Measurements from ENCODE around the gene PTPN3.
A peak's percentile ranks its signal among the peaks of the same experiment; 100 is the strongest.
"Not testable (repeated sequence)": the region's sequence is repeated elsewhere in the genome, so short reads cannot be mapped to it uniquely, and the experiment has no call there.

The PTPN3 gene, protein sequence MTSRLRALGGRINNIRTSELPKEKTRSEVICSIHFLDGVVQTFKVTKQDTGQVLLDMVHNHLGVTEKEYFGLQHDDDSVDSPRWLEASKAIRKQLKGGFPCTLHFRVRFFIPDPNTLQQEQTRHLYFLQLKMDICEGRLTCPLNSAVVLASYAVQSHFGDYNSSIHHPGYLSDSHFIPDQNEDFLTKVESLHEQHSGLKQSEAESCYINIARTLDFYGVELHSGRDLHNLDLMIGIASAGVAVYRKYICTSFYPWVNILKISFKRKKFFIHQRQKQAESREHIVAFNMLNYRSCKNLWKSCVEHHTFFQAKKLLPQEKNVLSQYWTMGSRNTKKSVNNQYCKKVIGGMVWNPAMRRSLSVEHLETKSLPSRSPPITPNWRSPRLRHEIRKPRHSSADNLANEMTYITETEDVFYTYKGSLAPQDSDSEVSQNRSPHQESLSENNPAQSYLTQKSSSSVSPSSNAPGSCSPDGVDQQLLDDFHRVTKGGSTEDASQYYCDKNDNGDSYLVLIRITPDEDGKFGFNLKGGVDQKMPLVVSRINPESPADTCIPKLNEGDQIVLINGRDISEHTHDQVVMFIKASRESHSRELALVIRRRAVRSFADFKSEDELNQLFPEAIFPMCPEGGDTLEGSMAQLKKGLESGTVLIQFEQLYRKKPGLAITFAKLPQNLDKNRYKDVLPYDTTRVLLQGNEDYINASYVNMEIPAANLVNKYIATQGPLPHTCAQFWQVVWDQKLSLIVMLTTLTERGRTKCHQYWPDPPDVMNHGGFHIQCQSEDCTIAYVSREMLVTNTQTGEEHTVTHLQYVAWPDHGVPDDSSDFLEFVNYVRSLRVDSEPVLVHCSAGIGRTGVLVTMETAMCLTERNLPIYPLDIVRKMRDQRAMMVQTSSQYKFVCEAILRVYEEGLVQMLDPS

DNA sequence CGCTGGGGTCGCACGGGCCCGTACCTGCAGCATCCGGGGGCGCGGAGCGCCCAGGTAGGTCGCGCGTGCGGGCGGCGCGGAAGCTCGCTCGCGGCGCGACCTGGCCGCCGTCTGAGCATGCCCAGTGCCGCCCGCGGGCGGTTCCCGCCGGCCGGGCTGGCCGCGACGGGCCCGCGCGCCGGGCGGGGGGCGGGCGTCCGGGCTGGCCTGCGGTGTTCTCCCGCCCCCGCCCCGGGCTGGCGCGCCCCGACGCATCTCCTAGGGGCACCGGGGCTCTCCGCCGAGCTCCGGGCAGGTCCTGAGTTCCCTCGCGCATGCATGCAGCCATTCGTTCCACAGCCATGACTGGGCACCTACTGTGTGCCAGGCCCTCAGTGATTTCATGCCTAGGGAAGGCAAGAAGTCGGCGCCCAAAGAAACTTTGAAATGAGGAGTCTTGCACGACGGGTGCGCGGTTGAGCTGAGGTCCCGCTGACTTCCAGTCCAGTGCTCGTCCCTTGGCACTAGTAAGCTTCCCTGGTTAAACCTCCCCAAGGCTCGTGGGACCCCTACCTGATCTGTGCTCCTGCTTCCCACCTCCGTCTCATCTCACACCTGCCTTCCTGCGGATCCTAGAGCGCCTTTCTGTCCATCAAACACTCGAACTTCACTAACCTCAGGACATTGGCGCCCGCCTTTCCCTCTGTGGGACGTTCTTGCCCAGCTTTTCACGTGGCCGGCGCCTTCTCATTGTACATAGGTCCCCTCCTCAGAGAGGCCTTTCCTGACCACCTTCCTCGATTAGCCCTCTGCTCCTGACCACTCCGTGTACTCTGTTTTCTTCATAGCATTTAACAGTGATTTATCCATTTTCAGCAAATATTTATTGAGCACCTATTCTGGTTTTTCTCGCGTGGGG is at the start of gene PTPN3:
TSS of gene PTPN3 (minus strand) at position 113 of the 898 bp plus-strand sequence. CDS start 34,873 bp downstream, outside the sequence.
- H3K9me3 ChIP-seq (ENCODE audit: control insufficient read depth, insufficient read depth, low read length) = no peaks in the 10 kb centered on the region
- H3K27me3 ChIP-seq (ENCODE audit: control insufficient read depth, insufficient read depth, low read length) = peaks cover 30% of the 10 kb centered on the region
- peak within 1 kb of the TSS; percentile 61; the same call in 1 of the 2 replicates for H3K4me3 ChIP-seq (ENCODE audit: low read length)
- H3K36me3 ChIP-seq (ENCODE audit: control insufficient read depth, insufficient read depth, low read length) = no peaks in the 10 kb centered on the region
- H3K4me1 ChIP-seq (ENCODE audit: control insufficient read depth, insufficient read depth, low read length) = no peaks in the 10 kb centered on the region; the same call in 1 of the 2 replicates
- DNase-seq (ENCODE audit: low read depth, low spot score) = no peak
- H3K27ac ChIP-seq (ENCODE audit: low read length) = no peak within 1 kb of the TSS
- WGBS (ENCODE audit: insufficient coverage, insufficient read length) = no CpG with 5 or more reads among the region's 78 CpGs

DNA sequence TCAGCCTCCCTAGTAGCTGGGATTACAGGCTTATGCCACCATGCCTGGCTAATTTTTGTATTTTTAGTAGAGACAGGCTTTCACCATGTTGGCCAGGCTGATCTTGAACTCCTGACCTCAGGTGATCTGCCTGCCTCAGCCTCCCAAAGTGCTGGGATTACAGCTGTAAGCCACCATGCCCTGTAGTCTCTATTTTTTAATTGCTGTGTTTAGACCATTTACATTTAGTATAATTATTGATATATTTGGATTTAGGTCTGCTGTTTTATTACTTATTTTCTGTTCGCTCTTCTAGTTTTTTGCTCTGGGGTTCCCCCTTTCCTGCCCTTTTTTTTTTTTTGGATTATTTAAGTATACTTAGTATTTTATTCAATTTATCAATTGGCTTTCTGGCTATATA is 46.8 kb upstream of the PTPN3 start:
- not testable (repeated sequence) for DNase-seq (ENCODE audit: low read depth, low spot score); H3K36me3 ChIP-seq (ENCODE audit: control insufficient read depth, insufficient read depth, low read length); H3K4me3 ChIP-seq (ENCODE audit: low read length); H3K4me1 ChIP-seq (ENCODE audit: control insufficient read depth, insufficient read depth, low read length); H3K9me3 ChIP-seq (ENCODE audit: control insufficient read depth, insufficient read depth, low read length); H3K27ac ChIP-seq (ENCODE audit: low read length); H3K27me3 ChIP-seq (ENCODE audit: control insufficient read depth, insufficient read depth, low read length)
- no CpG with 5 or more reads among the region's 1 CpG for WGBS (ENCODE audit: insufficient coverage, insufficient read length)

DNA sequence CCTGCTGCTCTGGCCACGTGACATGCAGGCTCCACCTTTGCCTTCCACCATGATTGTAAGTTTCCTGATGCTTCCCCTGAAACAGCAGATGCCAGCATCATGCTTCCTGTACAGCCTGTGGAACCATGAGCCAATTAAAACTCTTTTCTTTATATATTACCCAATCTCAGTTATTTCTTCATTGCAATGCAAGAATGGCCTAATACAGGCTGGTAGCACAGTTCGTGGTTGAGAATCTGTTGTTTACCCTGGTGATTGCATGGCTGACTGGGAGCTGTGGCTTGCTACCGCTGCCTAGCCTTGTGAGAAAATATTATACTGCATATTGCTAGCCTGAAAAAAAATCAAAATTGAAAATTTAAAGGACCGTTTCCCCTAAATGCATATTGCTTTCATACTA is 44.8 kb upstream of the PTPN3 start:
- no peaks in the 10 kb centered on the region for H3K36me3 ChIP-seq (ENCODE audit: control insufficient read depth, insufficient read depth, low read length)
- no peak overlapping the region for H3K4me3 ChIP-seq (ENCODE audit: low read length)
- no peak for DNase-seq (ENCODE audit: low read depth, low spot score)
- no peak overlapping the region for H3K27ac ChIP-seq (ENCODE audit: low read length)
- H3K4me1 ChIP-seq (ENCODE audit: control insufficient read depth, insufficient read depth, low read length) = no peaks in the 10 kb centered on the region
- H3K9me3 ChIP-seq (ENCODE audit: control insufficient read depth, insufficient read depth, low read length) = no peaks in the 10 kb centered on the region
- no peaks in the 10 kb centered on the region for H3K27me3 ChIP-seq (ENCODE audit: control insufficient read depth, insufficient read depth, low read length)
- no CpG with 5 or more reads among the region's 4 CpGs for WGBS (ENCODE audit: insufficient coverage, insufficient read length)

DNA sequence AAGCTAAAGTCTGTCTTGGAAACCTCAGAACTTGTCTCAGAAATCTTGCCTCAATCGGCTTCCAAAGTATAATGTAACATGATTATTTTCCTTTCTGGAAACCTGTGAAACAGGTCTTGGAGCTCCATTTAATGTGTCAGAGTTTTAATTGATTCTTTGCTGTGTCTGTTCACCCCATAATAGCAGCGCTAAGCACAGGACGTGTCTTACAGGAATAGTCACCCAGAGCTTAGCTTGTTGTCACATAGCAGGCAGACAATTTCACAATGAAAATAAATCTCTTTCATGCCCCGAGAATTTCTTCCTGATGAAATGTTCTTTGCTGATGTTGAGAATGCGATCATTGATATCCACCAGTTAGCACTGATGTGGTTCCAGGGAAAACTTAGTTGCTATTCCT is 40.2 kb upstream of the PTPN3 start:
- H3K9me3 ChIP-seq (ENCODE audit: control insufficient read depth, insufficient read depth, low read length) = no peaks in the 10 kb centered on the region
- WGBS (ENCODE audit: insufficient coverage, insufficient read length) = no CpG with 5 or more reads among the region's 5 CpGs
- DNase-seq (ENCODE audit: low read depth, low spot score) = no peak
- H3K27ac ChIP-seq (ENCODE audit: low read length) = no peak overlapping the region
- no peaks in the 10 kb centered on the region for H3K27me3 ChIP-seq (ENCODE audit: control insufficient read depth, insufficient read depth, low read length)
- no peak overlapping the region for H3K4me3 ChIP-seq (ENCODE audit: low read length)
- no peaks in the 10 kb centered on the region for H3K4me1 ChIP-seq (ENCODE audit: control insufficient read depth, insufficient read depth, low read length)
- H3K36me3 ChIP-seq (ENCODE audit: control insufficient read depth, insufficient read depth, low read length) = no peaks in the 10 kb centered on the region

DNA sequence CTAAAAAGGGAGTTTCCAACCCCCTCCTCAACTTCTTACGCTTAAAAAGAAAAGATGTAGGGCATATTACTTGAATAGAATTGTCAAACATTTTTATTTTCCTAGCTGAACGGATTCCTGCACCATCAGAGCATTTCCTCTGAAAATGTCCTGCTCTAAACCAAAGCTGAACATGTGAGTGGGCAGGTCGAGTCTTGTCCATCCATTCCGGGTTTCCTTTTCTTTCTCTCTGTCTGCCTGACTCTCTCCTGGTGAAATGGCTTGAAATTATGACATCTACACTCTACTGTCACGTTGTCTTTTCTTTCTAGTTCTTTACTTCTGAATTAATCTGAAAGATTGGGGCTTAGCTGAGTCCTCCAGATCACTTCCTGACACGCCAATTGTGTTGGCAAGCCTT is 39.2 kb upstream of the PTPN3 start:
- Histone ChIP-seq H3K36me3 (ENCODE audit: control insufficient read depth, insufficient read depth, low read length) (no peaks in the 10 kb centered on the region), H3K27me3 (ENCODE audit: control insufficient read depth, insufficient read depth, low read length) (no peaks in the 10 kb centered on the region), H3K9me3 (ENCODE audit: control insufficient read depth, insufficient read depth, low read length) (no peaks in the 10 kb centered on the region), H3K27ac (ENCODE audit: low read length) (no peak overlapping the region), H3K4me1 (ENCODE audit: control insufficient read depth, insufficient read depth, low read length) (no peaks in the 10 kb centered on the region), H3K4me3 (ENCODE audit: low read length) (no peak overlapping the region)
- no CpG with 5 or more reads among the region's 6 CpGs for WGBS (ENCODE audit: insufficient coverage, insufficient read length)
- no peak for DNase-seq (ENCODE audit: low read depth, low spot score)

DNA sequence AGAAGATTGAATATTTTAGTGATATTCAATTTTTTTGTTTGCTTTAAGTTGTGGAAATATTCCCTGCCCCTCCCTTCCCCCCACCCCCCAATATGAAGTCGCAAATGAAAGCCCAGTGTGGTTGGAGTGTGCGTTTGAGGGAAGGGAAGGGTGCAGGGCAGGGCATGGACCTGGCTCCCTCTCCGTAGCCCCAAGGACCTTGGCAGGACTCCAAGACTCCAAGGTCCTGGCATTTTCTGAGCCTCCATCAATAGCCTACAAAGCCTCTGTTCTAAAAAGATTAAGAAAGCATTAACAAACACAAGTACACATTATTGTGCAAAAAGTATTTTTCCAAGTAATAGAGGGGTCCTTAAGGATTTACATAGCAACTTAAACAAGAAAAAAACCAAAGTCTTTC is 38.8 kb upstream of the PTPN3 start:
- Histone ChIP-seq H3K36me3 (ENCODE audit: control insufficient read depth, insufficient read depth, low read length) (no peaks in the 10 kb centered on the region), H3K4me1 (ENCODE audit: control insufficient read depth, insufficient read depth, low read length) (no peaks in the 10 kb centered on the region), H3K27me3 (ENCODE audit: control insufficient read depth, insufficient read depth, low read length) (no peaks in the 10 kb centered on the region), H3K27ac (ENCODE audit: low read length) (no peak overlapping the region), H3K9me3 (ENCODE audit: control insufficient read depth, insufficient read depth, low read length) (no peaks in the 10 kb centered on the region), H3K4me3 (ENCODE audit: low read length) (no peak overlapping the region)
- WGBS (ENCODE audit: insufficient coverage, insufficient read length) = no CpG with 5 or more reads among the region's 3 CpGs
- no peak for DNase-seq (ENCODE audit: low read depth, low spot score)

DNA sequence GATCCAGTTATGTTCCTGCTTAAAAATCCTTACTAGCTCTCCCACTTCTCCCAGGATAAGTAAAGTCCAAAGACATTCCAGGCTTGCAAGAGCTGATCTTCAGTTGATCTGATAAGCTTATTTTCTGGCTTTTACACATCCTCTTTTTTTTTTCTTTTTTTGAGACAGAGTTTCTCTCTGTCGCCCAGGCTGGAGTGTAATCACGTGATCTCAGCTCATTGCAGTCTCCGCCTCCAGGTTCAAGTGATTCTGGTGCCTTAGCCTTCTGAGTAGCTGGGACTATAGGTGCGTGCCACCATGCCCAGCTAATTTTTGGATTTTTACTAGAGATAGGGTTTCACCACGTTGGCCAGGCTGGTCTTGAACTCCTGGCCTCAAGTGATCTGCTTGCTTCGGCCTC is 37.3 kb upstream of the PTPN3 start:
- no peaks in the 10 kb centered on the region for H3K9me3 ChIP-seq (ENCODE audit: control insufficient read depth, insufficient read depth, low read length)
- H3K4me3 ChIP-seq (ENCODE audit: low read length) = no peak overlapping the region
- WGBS (ENCODE audit: insufficient coverage, insufficient read length) = no CpG with 5 or more reads among the region's 6 CpGs
- no peak overlapping the region for H3K27ac ChIP-seq (ENCODE audit: low read length)
- no peak for DNase-seq (ENCODE audit: low read depth, low spot score)
- no peaks in the 10 kb centered on the region for H3K27me3 ChIP-seq (ENCODE audit: control insufficient read depth, insufficient read depth, low read length)
- H3K4me1 ChIP-seq (ENCODE audit: control insufficient read depth, insufficient read depth, low read length) = no peaks in the 10 kb centered on the region
- no peaks in the 10 kb centered on the region for H3K36me3 ChIP-seq (ENCODE audit: control insufficient read depth, insufficient read depth, low read length)

DNA sequence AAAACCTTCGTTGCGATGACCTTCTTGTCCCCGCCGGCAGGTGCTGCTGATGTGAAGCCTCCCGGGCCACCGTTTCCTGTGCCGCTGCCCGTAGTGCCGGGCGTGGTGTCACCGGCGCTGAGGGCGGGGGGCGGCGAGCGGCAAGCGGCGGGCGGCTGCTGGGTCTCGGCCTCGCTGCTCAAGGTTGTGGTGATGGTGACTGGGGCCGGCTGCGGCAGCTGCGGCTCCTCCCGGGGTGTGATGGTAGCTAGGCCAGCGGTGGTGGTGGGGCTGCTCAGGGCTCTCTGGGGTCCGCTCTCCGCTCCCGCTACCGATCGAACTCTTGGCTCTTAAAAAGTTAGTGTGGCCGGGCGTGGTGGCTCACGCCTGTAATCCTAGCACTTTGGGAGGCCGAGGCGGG is 36.0 kb upstream of the PTPN3 start:
- H3K36me3 ChIP-seq (ENCODE audit: control insufficient read depth, insufficient read depth, low read length) = no peaks in the 10 kb centered on the region
- WGBS (ENCODE audit: insufficient coverage, insufficient read length) = no CpG with 5 or more reads among the region's 36 CpGs
- H3K4me1 ChIP-seq (ENCODE audit: control insufficient read depth, insufficient read depth, low read length) = no peaks in the 10 kb centered on the region
- H3K4me3 ChIP-seq (ENCODE audit: low read length) = no peak overlapping the region
- DNase-seq (ENCODE audit: low read depth, low spot score) = no peak
- no peaks in the 10 kb centered on the region for H3K9me3 ChIP-seq (ENCODE audit: control insufficient read depth, insufficient read depth, low read length)
- H3K27ac ChIP-seq (ENCODE audit: low read length) = no peak overlapping the region
- H3K27me3 ChIP-seq (ENCODE audit: control insufficient read depth, insufficient read depth, low read length) = no peaks in the 10 kb centered on the region

DNA sequence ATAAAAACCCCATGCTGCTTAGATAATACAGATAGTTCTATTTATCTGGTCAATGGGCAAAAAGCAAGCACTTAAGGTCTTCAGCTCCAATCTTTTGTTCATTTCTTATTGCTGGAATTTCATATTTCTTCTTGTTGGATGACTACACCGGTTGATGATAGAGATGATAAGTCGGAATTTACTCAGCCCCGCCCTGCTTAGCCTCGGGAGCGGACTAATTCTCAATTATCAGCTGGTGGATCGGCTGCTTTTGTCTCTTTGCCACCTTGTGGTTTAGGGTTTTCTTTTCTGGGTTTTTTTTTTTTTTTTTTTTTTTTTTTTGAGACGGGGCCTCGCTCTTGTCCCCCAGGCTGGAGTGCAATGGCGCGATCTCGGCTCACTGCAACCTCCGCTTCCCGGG is 34.5 kb upstream of the PTPN3 start:
- H3K4me1 ChIP-seq (ENCODE audit: control insufficient read depth, insufficient read depth, low read length); H3K9me3 ChIP-seq (ENCODE audit: control insufficient read depth, insufficient read depth, low read length); H3K36me3 ChIP-seq (ENCODE audit: control insufficient read depth, insufficient read depth, low read length); H3K4me3 ChIP-seq (ENCODE audit: low read length); DNase-seq (ENCODE audit: low read depth, low spot score); H3K27ac ChIP-seq (ENCODE audit: low read length); H3K27me3 ChIP-seq (ENCODE audit: control insufficient read depth, insufficient read depth, low read length): not testable (repeated sequence)
- no CpG with 5 or more reads among the region's 13 CpGs for WGBS (ENCODE audit: insufficient coverage, insufficient read length)

DNA sequence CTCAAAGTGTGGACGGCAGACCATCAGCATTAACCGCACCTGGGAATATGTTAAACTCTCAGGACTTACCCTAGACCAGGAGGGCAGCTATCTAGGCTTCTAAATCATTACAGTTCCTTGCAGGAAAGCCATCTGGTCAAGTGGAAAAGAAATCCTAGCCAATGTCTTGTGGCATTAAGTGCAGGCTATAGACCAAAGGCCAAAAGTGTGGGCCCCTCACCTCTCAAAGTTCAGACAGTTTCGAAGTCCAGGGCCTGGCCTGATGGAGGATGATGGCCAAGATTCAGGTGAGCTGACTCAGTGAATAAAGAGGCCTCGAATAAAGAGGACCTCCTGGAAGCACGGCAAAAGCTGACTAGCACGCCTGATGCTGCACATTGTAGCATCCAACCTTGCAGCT is 24.0 kb upstream of the PTPN3 start:
- no peaks in the 10 kb centered on the region for H3K27me3 ChIP-seq (ENCODE audit: control insufficient read depth, insufficient read depth, low read length)
- H3K27ac ChIP-seq (ENCODE audit: low read length) = no peak overlapping the region
- no peaks in the 10 kb centered on the region for H3K36me3 ChIP-seq (ENCODE audit: control insufficient read depth, insufficient read depth, low read length)
- no CpG with 5 or more reads among the region's 6 CpGs for WGBS (ENCODE audit: insufficient coverage, insufficient read length)
- no peaks in the 10 kb centered on the region for H3K4me1 ChIP-seq (ENCODE audit: control insufficient read depth, insufficient read depth, low read length)
- no peak overlapping the region for H3K4me3 ChIP-seq (ENCODE audit: low read length)
- no peak for DNase-seq (ENCODE audit: low read depth, low spot score)
- no peaks in the 10 kb centered on the region for H3K9me3 ChIP-seq (ENCODE audit: control insufficient read depth, insufficient read depth, low read length)

Measured in iPS DF 6.9 (cell line).